Progenitor cell of endocrine pancreas (in vitro differentiated cells): ENCODE data around the gene KIRREL1. TPM values are rescaled to one million over a fixed set of nuclear protein-coding genes. Genes with fewer than 3 reads are reported as not detected.

Source experiments
- DNase-seq: peaks from one replicate; pipeline ENCODE4 v3.0.0; 2021; ENCODE audit warnings: low spot score; ENCODE audit not compliant: unreplicated experiment
- H3K27ac Mint-ChIP-seq: 2 replicates; pipeline ENCODE4 v1.8.0; 2021; ENCODE audit warnings: mild to moderate bottlenecking, moderate library complexity, mixed read lengths
- H3K27me3 Mint-ChIP-seq: 2 replicates; pipeline ENCODE4 v1.8.0; 2021; ENCODE audit warnings: mixed read lengths
- H3K36me3 Mint-ChIP-seq: 2 replicates; pipeline ENCODE4 v1.8.0; 2022; ENCODE audit warnings: mixed read lengths; ENCODE audit not compliant: insufficient read depth
- H3K4me1 Mint-ChIP-seq: 2 replicates; pipeline ENCODE4 v1.8.0; 2021; ENCODE audit warnings: low read depth, mixed read lengths
- H3K4me3 Mint-ChIP-seq: 2 replicates; pipeline ENCODE4 v1.8.0; 2021; ENCODE audit warnings: low read depth, mild to moderate bottlenecking, moderate library complexity, mixed read lengths
- H3K9me3 Mint-ChIP-seq: 2 replicates; pipeline ENCODE4 v1.8.0; 2021; ENCODE audit warnings: low read depth, mixed read lengths
- total RNA-seq: library from RNA; stranded (reverse); gene quantifications from 2 replicates; pipeline ENCODE4 v1.2.1, GENCODE V29; 2021
- TF ChIP-seq, protein P1 (sequence below): fragments of 200-600 bp; sonication (generic); IDR thresholded peaks from one replicate; pipeline ENCODE4 v1.5.0; 2021; ENCODE audit warnings: antibody characterized with exemption, mild to moderate bottlenecking; ENCODE audit not compliant: unreplicated experiment

Gene KIRREL1
- total RNA-seq, 1 donor from 2014 or later, result 43.8 TPM

DNA sequence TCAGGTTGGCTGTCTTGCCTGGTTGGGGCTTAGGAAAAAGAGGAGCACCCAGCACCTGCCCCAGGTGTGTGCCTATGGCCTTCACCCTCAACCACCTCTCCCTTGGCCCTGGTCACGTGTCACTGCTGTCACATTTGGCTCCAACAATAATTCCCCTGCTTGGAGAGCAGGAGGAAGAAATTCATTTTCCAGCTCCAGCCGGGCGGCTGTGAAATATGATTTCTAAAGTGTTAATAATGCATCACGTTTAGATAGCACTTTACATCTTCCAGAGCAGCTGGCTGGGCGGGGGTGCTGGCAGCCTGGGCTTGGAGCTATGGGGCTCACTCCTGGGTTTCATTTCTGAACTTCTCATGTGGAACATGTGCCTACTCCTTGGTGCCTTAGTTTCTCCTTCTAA, 63.1 kb downstream of the KIRREL1 start:
- no peak overlapping the region for H3K4me3 Mint-ChIP-seq
- TF ChIP-seq, protein P1, sequence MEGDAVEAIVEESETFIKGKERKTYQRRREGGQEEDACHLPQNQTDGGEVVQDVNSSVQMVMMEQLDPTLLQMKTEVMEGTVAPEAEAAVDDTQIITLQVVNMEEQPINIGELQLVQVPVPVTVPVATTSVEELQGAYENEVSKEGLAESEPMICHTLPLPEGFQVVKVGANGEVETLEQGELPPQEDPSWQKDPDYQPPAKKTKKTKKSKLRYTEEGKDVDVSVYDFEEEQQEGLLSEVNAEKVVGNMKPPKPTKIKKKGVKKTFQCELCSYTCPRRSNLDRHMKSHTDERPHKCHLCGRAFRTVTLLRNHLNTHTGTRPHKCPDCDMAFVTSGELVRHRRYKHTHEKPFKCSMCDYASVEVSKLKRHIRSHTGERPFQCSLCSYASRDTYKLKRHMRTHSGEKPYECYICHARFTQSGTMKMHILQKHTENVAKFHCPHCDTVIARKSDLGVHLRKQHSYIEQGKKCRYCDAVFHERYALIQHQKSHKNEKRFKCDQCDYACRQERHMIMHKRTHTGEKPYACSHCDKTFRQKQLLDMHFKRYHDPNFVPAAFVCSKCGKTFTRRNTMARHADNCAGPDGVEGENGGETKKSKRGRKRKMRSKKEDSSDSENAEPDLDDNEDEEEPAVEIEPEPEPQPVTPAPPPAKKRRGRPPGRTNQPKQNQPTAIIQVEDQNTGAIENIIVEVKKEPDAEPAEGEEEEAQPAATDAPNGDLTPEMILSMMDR, result no peak
- peaks cover 7% of the 10 kb centered on the region for H3K36me3 Mint-ChIP-seq
- no peak overlapping the region for H3K27ac Mint-ChIP-seq
- peaks cover 15% of the 10 kb centered on the region for H3K4me1 Mint-ChIP-seq
- H3K27me3 Mint-ChIP-seq, result peaks cover 6% of the 10 kb centered on the region
- H3K9me3 Mint-ChIP-seq, result no peaks in the 10 kb centered on the region
- no peak for DNase-seq

DNA sequence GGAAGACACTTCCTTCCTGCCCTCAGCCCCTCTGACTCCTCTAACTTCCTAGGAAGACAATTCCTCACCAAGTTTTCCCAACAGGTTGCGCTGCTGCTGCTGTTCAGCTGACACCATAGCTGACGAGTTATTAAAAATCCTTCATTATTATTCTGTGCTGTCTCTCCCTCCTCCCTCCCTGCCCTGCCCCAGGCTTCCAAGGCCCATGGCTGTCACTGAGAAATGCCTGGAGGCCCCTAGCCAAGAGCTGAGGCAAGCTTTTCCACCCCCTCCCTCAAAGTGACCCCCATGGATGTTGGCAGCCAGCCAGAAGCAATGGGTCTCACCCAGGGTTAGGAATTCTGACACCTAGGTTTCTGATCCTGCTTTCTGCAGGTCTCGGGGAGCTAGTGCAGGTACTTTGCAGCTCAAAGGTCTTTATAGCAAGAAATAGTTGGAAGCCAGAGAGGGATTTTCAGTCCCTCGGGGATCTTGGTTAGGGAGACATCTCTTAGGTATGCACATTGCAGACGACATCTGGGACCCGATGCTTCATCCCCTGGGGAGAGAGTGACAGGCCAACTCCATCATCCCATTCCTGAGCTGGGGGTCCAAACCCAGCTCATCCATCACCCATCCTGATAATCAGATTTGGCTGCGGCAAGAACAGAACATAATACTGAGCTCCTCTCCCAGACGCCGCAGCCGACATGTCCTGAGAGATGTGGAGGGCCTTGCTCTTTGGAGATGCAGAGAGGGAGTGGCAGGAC, 65.0 kb downstream of the KIRREL1 start:
- TF ChIP-seq, protein P1, result no peak
- peaks cover 15% of the 10 kb centered on the region for H3K4me1 Mint-ChIP-seq
- no peaks in the 10 kb centered on the region for H3K9me3 Mint-ChIP-seq
- H3K27me3 Mint-ChIP-seq, result peaks cover 6% of the 10 kb centered on the region
- no peak overlapping the region for H3K4me3 Mint-ChIP-seq
- H3K36me3 Mint-ChIP-seq, result peaks cover 5% of the 10 kb centered on the region
- no peak overlapping the region for H3K27ac Mint-ChIP-seq
- no peak for DNase-seq

DNA sequence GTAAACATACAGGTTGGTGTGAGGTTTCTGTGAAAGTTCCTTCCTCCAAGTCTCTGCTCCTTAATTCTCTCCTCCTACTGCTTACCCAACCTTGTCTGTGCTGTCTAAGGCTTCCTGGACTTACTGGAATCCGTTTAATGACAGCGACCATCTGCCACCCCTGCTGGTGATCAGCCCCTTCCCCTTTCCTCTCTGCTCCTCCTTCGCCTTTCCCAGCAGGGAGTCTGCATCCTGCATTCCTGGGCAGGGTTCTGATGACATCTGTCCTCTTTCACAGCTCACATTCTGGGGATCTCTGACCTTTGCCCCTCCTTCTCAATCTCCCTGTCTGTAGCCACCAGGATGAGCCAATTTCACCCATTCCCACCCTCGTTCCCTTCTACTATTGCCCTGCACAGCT, 66.5 kb downstream of the KIRREL1 start:
- TF ChIP-seq, protein P1, result no peak
- Mint-ChIP-seq H3K36me3 (peaks cover 2% of the 10 kb centered on the region), H3K27ac (no peak overlapping the region), H3K4me3 (no peak overlapping the region), H3K9me3 (no peaks in the 10 kb centered on the region), H3K4me1 (peaks cover 17% of the 10 kb centered on the region), H3K27me3 (peaks cover 6% of the 10 kb centered on the region)
- DNase-seq, result no peak

DNA sequence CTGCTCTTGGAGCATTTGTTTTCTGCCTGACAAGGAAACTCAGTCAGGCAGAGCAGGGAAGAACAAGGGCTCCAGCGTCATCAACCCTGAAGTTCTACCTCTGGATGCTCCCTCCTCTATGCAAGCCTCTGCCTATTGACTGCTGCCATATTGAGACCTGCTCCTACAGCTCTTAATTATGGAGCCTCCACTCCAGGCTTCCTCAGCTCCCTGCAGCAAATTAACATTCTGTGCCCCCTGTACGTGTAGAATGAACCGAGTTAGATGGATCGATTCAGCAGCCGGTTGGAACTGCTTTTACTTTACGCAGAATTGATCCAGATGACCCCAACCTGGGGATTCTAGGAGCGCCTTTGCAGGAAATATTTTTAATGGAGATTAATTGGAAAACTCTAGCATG, 68.7 kb downstream of the KIRREL1 start:
- DNase-seq, result no peak
- Mint-ChIP-seq H3K36me3 (peaks cover 4% of the 10 kb centered on the region), H3K4me1 (peaks cover 17% of the 10 kb centered on the region), H3K9me3 (no peaks in the 10 kb centered on the region), H3K27ac (no peak overlapping the region), H3K4me3 (no peak overlapping the region), H3K27me3 (peaks cover 6% of the 10 kb centered on the region)
- TF ChIP-seq, protein P1, result no peak

DNA sequence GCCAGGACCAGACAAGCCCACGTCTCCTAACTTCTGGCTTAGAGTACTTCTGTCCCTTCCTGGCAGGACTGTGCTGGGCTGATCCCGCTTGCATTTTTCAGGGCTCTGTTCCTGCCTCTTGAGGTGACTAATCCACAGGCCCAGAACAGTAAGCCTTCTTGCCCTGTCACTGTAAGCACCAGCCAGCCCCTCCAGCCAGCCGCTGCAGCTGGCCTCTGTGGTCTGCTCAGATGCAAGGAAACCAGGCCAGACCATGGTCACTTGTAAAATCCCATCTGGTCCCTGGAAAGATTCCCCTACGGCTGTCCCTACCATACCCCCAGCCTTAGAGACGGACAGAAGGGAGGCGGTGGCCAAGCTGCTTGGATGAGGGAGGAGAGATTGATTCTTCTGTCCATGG, 74.2 kb downstream of the KIRREL1 start:
- Mint-ChIP-seq H3K27me3 (no peaks in the 10 kb centered on the region), H3K27ac (no peak overlapping the region), H3K4me3 (no peak overlapping the region), H3K9me3 (no peaks in the 10 kb centered on the region), H3K36me3 (peaks cover 3% of the 10 kb centered on the region), H3K4me1 (peaks cover 3% of the 10 kb centered on the region)
- no peak for DNase-seq
- TF ChIP-seq, protein P1, result no peak
